Fibroblast of the aortic adventitia (primary cell): Measurements from ENCODE around the gene MAGEF1. TPM values are rescaled to one million over a fixed set of nuclear protein-coding genes. Genes with fewer than 3 reads are reported as not detected.

ENCODE experiments used
- DNase-seq: peaks from one replicate; pipeline ENCODE4 v3.0.0-alpha.2; 2010; ENCODE audit warnings: low read depth
- H3K4me3 ChIP-seq: 2 replicates; pipeline ENCODE4 v1.5.1; 2011; ENCODE audit warnings: low read depth, mild to moderate bottlenecking, control low read depth, low read length, moderate library complexity
- total RNA-seq: library from RNA; depleted of rRNA; stranded (reverse); fragments of >200 nt; gene quantifications from 2 replicates; pipeline ENCODE4 v1.2.3, GENCODE V29; 2012; ENCODE audit warnings: low replicate concordance
- TF ChIP-seq, protein P1 (sequence below): IDR thresholded peaks from 2 replicates; pipeline ENCODE4 v1.5.1; 2011; ENCODE audit warnings: mild to moderate bottlenecking, low read length, control low read depth, inconsistent platforms; ENCODE audit not compliant: insufficient read depth

Gene MAGEF1
- total RNA-seq, 1 donor = 16.8 TPM

DNA sequence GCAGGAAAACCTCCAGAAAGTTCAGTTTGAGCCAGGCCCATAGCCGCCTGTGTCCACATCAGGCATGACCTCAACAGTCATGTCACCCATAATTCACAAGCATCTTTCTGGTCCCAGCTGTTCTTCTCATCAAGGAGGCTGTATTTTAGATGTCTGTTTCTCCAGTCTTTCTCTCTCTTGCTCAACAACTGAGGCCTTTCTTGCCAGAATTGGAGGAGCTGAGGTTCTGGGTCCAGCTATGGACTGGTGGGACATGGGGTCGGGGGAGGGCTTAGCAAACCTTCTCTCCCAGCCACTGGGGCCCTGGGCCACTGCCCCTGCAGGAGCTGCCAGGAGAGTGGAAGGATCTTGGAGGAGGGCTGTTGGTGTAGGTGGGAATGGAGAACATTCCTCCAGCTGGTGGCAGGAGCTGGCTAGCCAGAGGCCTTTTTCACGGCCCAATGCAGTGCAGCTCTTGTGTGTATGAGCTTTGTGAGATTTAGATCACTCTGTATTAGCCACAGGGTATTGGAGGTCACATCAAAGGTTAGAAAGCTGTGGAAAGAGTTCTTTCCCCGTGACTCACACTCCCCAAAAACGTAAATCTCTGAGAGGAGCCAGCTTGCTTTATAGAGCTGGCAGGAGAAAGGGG, 23.5 kb downstream of the MAGEF1 start:
- H3K4me3 ChIP-seq = no peak overlapping the region
- TF ChIP-seq, protein P1, sequence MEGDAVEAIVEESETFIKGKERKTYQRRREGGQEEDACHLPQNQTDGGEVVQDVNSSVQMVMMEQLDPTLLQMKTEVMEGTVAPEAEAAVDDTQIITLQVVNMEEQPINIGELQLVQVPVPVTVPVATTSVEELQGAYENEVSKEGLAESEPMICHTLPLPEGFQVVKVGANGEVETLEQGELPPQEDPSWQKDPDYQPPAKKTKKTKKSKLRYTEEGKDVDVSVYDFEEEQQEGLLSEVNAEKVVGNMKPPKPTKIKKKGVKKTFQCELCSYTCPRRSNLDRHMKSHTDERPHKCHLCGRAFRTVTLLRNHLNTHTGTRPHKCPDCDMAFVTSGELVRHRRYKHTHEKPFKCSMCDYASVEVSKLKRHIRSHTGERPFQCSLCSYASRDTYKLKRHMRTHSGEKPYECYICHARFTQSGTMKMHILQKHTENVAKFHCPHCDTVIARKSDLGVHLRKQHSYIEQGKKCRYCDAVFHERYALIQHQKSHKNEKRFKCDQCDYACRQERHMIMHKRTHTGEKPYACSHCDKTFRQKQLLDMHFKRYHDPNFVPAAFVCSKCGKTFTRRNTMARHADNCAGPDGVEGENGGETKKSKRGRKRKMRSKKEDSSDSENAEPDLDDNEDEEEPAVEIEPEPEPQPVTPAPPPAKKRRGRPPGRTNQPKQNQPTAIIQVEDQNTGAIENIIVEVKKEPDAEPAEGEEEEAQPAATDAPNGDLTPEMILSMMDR = no peak
- peak; percentile 89 for DNase-seq

DNA sequence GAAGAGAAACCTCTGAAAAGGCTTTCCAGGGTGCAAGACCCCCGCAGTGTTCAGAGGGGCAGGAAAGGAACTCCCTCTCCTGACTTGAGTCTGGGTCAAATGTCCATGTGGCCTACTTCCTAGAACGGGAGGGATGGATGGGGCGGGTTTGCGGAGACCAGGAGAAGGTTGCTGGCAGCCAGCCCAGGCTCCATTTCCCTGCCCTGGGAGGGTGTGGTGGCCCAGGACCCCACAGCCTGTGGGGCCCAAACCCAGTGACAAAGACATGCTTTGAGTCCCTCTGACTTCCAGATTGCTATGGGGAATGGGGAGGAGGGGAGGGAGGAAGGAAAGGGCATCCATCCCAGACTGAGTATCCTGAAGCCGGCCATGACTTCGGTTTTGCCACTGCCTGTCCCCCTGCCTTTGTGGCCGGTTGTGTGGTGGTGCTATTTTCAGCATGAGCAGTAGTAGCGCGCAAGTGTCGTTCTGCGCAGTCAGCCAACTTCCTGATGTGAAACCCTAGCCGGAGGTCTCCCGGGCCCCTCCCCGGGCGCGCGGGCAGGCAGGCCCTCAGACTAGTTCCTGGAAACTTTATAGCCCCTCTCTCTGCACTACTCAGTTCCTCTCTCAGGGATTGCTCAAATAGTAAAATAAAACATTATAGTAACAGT, 24.4 kb downstream of the MAGEF1 start:
- H3K4me3 ChIP-seq = no peak overlapping the region
- DNase-seq = no peak
- TF ChIP-seq, protein P1 = no peak

DNA sequence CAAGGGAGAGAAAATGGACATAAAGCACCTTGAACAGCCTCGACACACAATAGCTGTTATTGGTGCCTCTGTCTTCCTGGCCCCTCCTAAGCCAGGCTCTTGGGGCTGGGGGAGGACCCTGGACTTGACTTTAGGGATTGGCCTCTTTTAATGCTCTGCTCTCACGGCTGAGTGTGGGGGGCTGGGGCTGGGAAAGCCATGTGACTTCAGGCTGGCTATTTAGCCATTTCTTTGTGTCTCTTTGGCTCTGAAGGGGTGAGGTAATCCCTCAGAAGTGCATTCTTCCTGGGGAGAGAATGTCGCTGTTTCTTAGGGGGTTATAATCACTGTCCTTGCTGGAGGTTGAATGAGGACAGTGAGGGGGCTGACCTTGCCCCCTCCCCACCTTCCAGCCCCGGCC, 26.2 kb downstream of the MAGEF1 start:
- no peak overlapping the region for H3K4me3 ChIP-seq
- DNase-seq = no peak
- TF ChIP-seq, protein P1 = no peak

DNA sequence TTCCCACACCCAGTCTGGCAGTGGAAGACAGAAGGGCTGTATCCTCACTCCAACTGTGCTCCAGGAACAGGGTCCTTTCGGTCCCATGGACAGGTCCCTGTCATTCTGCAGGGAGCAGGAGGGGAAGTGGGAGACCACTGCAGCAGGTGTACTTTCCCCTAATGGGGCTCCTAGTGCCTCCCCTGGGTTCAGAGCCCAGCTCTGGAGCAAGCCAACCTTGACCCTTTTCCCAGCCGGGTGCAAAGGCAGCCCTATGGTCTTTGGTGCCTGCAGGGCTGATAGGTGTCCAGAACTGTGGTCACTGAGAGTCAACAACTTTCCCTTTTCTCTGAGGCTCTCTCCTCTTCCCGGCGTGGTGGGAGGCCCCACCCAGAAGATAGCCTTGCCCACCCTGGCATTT, 26.8 kb downstream of the MAGEF1 start:
- TF ChIP-seq, protein P1 = no peak
- DNase-seq = no peak
- H3K4me3 ChIP-seq = no peak overlapping the region

DNA sequence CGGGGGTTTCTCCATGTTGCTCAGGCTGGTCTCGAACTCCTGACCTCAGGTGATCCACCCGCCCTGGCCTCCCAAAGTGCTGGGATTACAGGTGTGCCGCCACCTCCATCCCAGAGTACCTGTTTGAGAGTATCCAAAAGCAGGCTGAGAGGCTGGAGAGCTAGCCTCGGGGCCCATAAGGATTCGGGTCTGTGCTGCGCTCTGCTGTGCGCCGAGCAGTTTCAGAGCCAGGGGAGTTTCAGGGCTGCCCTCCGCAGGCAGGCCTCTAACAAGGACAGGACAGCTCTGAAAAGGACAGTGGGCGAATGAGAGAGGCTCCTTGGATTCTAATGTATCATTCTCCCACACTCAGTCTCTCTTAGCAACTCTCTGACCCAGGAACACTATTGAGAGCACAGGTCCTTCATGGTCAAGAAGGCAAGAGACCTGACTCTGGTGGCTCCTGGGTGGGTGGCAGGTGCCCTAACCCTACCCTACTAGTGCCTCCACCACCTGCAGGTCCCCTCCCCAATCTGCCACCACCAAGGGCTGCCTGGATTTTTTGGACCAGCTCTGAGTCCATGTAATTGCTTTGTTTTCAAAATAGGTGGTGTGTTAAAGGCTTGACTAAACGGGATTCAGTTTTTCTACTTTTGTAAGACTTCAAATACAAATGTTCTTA, 27.8 kb downstream of the MAGEF1 start:
- no peak overlapping the region for H3K4me3 ChIP-seq
- TF ChIP-seq, protein P1 = no peak
- DNase-seq = no peak

DNA sequence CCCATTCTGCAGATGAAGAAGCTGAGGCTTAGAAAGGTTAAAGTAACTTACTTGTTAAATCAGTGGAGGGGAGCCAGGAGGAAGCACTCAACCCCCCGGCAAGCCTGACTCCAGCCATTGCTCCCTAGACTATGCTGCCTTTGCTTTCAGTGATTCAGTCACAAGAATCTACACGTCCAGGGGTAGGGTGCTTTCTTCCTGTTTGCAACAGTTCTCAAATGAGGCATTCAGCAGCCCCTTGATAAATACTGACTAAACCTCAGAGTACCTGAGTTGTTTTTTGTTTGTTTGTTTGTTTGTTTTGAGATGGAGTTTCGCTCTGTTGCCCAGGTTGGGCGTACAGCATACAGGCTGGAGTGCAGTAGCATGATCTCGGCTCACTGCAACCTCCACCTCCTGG, 28.6 kb downstream of the MAGEF1 start:
- H3K4me3 ChIP-seq = no peak overlapping the region
- TF ChIP-seq, protein P1 = no peak
- DNase-seq = no peak
